DOHH2 (cell line): ENCODE results near the gene ATE1.

Source experiments
- H3F3A ChIP-seq: fragments of 200-600 bp; sonication (generic), shearing (Covaris generic); 2 replicates; pipeline ENCODE4 v1.6.0; 2016; ENCODE audit warnings: antibody characterized with exemption, mild to moderate bottlenecking; ENCODE audit not compliant: control insufficient read depth, insufficient read depth
- H3K27ac ChIP-seq: fragments of 200-600 bp; sonication (generic); 2 replicates; pipeline ENCODE4 v1.5.1; 2014; ENCODE audit warnings: low read depth, mild to moderate bottlenecking, low read length, moderate library complexity
- H3K27me3 ChIP-seq: fragments of 200-600 bp; sonication (generic); 2 replicates; pipeline ENCODE4 v1.6.1; 2014; ENCODE audit warnings: mild to moderate bottlenecking, low read length, mixed read lengths; ENCODE audit not compliant: control insufficient read depth
- H3K36me3 ChIP-seq: fragments of 200-600 bp; sonication (generic); 2 replicates; pipeline ENCODE4 v1.6.1; 2014; ENCODE audit warnings: mild to moderate bottlenecking, low read length, moderate library complexity, mixed read lengths; ENCODE audit not compliant: control insufficient read depth
- H3K4me1 ChIP-seq: fragments of 200-600 bp; sonication (generic); 2 replicates; pipeline ENCODE4 v1.6.1; 2014; ENCODE audit warnings: mild to moderate bottlenecking, low read length, mixed read lengths; ENCODE audit not compliant: control insufficient read depth
- H3K4me2 ChIP-seq: fragments of 200-600 bp; sonication (generic); 2 replicates; pipeline ENCODE4 v1.6.0; 2014; ENCODE audit warnings: mild to moderate bottlenecking, low read length, moderate library complexity
- H3K4me3 ChIP-seq: fragments of 200-600 bp; sonication (generic); 2 replicates; pipeline ENCODE4 v1.5.1; 2014; ENCODE audit warnings: mild to moderate bottlenecking, low read length, mixed read lengths
- H3K79me2 ChIP-seq: fragments of 200-600 bp; sonication (generic); 2 replicates; pipeline ENCODE4 v1.6.1; 2014; ENCODE audit warnings: mild to moderate bottlenecking, low read length, mixed read lengths; ENCODE audit not compliant: control insufficient read depth
- H3K9me2 ChIP-seq: fragments of 200-600 bp; sonication (generic); replicated peaks from 2 replicates; pipeline ENCODE4 v1.6.1; 2014; ENCODE audit warnings: mild to moderate bottlenecking, low read length, mixed read lengths; ENCODE audit not compliant: control insufficient read depth
- H3K9me3 ChIP-seq: fragments of 200-600 bp; sonication (generic); 2 replicates; pipeline ENCODE4 v1.6.1; 2014; ENCODE audit warnings: antibody characterized with exemption, low read length, mixed read lengths; ENCODE audit not compliant: control insufficient read depth, insufficient read depth
- H4K20me1 ChIP-seq: fragments of 200-600 bp; sonication (generic); 2 replicates; pipeline ENCODE4 v1.6.0; 2014; ENCODE audit warnings: low read depth, mild to moderate bottlenecking, antibody characterized with exemption, low read length, moderate library complexity; ENCODE audit not compliant: control insufficient read depth, insufficient read depth
- EZH2phosphoT487 ChIP-seq: fragments of 200-600 bp; sonication (generic); IDR thresholded peaks from 2 replicates; pipeline ENCODE4 v1.6.1; 2017; ENCODE audit warnings: borderline replicate concordance, mild to moderate bottlenecking, antibody characterized with exemption, low read length, moderate library complexity, mixed read lengths
- TF ChIP-seq, protein P1 (sequence below): fragments of 200-600 bp; sonication (generic); IDR thresholded peaks from one replicate; pipeline ENCODE4 v1.5.1; 2014; ENCODE audit warnings: antibody characterized with exemption, mild to moderate bottlenecking, low read depth, low read length; ENCODE audit not compliant: poor library complexity, severe bottlenecking

ATE1 gene

DNA sequence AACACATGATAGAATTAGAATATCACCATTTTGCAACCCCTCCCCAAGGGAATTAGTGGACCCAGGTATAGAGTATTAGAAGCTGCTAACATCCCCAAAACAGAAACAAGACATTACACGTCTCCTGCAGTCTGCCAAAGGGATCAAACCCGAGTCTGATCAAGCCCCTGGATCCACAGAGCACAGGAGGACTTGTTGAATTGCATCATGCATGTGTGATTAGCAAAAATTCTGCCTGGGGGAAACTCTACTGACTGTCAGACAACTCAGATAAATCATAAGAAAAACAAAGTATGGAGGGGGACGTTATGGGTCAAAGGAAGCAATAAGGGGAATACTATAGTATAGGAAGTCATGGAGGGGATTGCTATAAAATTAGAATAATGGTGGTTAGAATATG is 212.8 kb downstream of the ATE1 start:
- no peaks in the 10 kb centered on the region for H3K9me3 ChIP-seq
- no peaks in the 10 kb centered on the region for H3K9me2 ChIP-seq
- H3K79me2 ChIP-seq: no peaks in the 10 kb centered on the region
- TF ChIP-seq EZH2phosphoT487: no peak
- TF ChIP-seq, protein P1, sequence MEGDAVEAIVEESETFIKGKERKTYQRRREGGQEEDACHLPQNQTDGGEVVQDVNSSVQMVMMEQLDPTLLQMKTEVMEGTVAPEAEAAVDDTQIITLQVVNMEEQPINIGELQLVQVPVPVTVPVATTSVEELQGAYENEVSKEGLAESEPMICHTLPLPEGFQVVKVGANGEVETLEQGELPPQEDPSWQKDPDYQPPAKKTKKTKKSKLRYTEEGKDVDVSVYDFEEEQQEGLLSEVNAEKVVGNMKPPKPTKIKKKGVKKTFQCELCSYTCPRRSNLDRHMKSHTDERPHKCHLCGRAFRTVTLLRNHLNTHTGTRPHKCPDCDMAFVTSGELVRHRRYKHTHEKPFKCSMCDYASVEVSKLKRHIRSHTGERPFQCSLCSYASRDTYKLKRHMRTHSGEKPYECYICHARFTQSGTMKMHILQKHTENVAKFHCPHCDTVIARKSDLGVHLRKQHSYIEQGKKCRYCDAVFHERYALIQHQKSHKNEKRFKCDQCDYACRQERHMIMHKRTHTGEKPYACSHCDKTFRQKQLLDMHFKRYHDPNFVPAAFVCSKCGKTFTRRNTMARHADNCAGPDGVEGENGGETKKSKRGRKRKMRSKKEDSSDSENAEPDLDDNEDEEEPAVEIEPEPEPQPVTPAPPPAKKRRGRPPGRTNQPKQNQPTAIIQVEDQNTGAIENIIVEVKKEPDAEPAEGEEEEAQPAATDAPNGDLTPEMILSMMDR: no peak
- no peak overlapping the region for H3K4me3 ChIP-seq
- no peaks in the 10 kb centered on the region for H3F3A ChIP-seq
- H3K36me3 ChIP-seq: no peaks in the 10 kb centered on the region
- H3K4me2 ChIP-seq: no peak overlapping the region
- H4K20me1 ChIP-seq: no peaks in the 10 kb centered on the region
- H3K27me3 ChIP-seq: no peaks in the 10 kb centered on the region
- no peak overlapping the region for H3K27ac ChIP-seq
- H3K4me1 ChIP-seq: no peaks in the 10 kb centered on the region

DNA sequence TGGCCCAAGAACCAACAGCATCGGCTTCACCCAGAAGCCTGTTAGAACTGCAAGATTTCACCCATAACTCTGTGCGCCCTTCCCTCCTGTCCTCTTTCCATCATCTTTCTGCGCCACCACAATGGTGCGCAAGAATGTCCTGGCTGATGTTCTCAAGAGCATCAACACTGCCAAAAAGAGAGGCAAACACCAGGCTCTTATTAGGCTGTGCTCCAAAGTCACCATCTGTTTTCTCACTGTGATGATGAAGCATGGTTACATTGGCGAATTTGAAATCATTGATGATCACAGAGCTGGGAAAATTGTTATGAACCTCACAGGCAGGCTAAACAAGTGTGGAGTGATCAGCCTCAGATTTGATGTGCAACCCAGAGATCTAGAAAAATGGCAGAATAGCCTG is 214.3 kb downstream of the ATE1 start:
- no peak for TF ChIP-seq EZH2phosphoT487
- TF ChIP-seq, protein P1: no peak
- Histone ChIP-seq H3K36me3 (no peaks in the 10 kb centered on the region), H3K9me3 (no peaks in the 10 kb centered on the region), H3K9me2 (no peaks in the 10 kb centered on the region), H3K4me3 (no peak overlapping the region), H4K20me1 (no peaks in the 10 kb centered on the region), H3K27me3 (no peaks in the 10 kb centered on the region), H3K79me2 (no peaks in the 10 kb centered on the region), H3K4me2 (no peak overlapping the region), H3K4me1 (no peaks in the 10 kb centered on the region), H3K27ac (no peak overlapping the region), H3F3A (no peaks in the 10 kb centered on the region)

DNA sequence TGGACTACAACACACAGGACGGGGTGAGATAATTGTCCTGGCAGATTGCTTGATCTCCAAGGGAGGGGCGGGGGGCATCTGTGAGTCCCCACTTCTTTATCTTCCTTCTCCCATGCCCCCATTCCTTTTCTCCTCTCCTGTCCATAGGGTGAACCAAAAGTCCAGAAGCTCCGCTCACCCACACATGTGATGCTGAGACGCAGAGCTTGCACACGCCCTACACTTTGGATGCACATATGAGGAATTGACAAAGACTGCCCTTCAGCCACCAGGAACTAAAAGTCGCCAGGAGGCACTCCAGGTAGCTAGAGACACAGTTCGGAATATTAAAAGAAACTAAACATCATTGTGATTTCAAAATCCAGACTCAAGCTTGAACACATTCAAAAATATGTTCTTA is 216.9 kb downstream of the ATE1 start:
- H3K36me3 ChIP-seq: no peaks in the 10 kb centered on the region
- H3K9me2 ChIP-seq: no peaks in the 10 kb centered on the region
- no peaks in the 10 kb centered on the region for H3K9me3 ChIP-seq
- TF ChIP-seq EZH2phosphoT487: no peak
- TF ChIP-seq, protein P1: no peak
- H3K4me1 ChIP-seq: no peaks in the 10 kb centered on the region
- no peak overlapping the region for H3K4me3 ChIP-seq
- H4K20me1 ChIP-seq: no peaks in the 10 kb centered on the region
- H3K79me2 ChIP-seq: no peaks in the 10 kb centered on the region
- no peaks in the 10 kb centered on the region for H3F3A ChIP-seq
- H3K4me2 ChIP-seq: no peak overlapping the region
- H3K27me3 ChIP-seq: no peaks in the 10 kb centered on the region
- no peak overlapping the region for H3K27ac ChIP-seq

DNA sequence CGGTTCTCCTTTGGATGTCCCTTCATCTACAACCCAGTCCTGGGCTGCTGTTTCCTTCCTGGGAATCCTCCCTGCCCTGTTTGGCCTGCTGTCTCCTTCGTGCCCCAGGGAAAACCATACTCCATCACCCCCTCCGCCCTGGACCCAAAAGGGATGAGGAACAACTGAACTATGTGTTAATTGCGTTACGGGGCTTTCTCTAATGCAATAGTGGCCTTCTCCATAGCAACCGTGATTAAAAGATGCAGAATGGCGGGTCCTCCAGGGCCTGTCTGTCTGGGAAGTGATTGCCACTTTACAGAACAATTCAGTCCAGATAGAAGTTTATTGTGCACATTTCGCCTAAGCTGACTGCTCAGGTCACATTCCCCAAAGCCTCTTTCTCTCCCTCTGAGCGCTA is 217.6 kb downstream of the ATE1 start:
- H3K27ac ChIP-seq: no peak overlapping the region

More for the DNA sequence above, 217.6 kb downstream of the ATE1 start:
- TF ChIP-seq, protein P1: no peak
- no peak for TF ChIP-seq EZH2phosphoT487
- no peaks in the 10 kb centered on the region for H3K9me2 ChIP-seq
- H3F3A ChIP-seq: no peaks in the 10 kb centered on the region
- no peak overlapping the region for H3K4me2 ChIP-seq
- H3K79me2 ChIP-seq: no peaks in the 10 kb centered on the region
- H3K4me1 ChIP-seq: no peaks in the 10 kb centered on the region
- no peaks in the 10 kb centered on the region for H4K20me1 ChIP-seq
- no peaks in the 10 kb centered on the region for H3K36me3 ChIP-seq
- H3K9me3 ChIP-seq: no peaks in the 10 kb centered on the region
- no peaks in the 10 kb centered on the region for H3K27me3 ChIP-seq
- H3K4me3 ChIP-seq: no peak overlapping the region
